Kidney (tissue), 14 donors: ENCODE data around the gene FBXL7. TPM values are rescaled to one million over a fixed set of nuclear protein-coding genes. Genes with fewer than 3 reads are reported as not detected.

ENCODE experiments used
- DNase-seq, 5 donors: peaks; one replicate each; pipeline ENCODE4 v3.0.0-alpha.2; 2013 to 2020
- FAIRE-seq: peaks from 2 replicates; lab custom pipeline; 2012; peaks lifted over from hg19 to GRCh38; lab: Jason Lieb, UNC
- H3K27ac ChIP-seq, 2 donors: one replicate each; pipeline ENCODE4 v1.7.0; 2013; ENCODE audit warnings: low read depth in 2 of 2, low read length in 2 of 2, inconsistent platforms in 1 of 2
- H3K27me3 ChIP-seq: one replicate; pipeline ENCODE4 v1.7.1; 2013; ENCODE audit warnings: low read length, inconsistent platforms; ENCODE audit not compliant: control insufficient read depth, insufficient read depth
- H3K36me3 ChIP-seq, 3 donors: one replicate each; pipeline versions ENCODE4 v1.7.0 to v1.7.1; 2013; ENCODE audit warnings: low read length in 3 of 3, control low read depth in 1 of 3, inconsistent platforms in 1 of 3; ENCODE audit not compliant: insufficient read depth in 3 of 3, control insufficient read depth in 2 of 3
- H3K4me1 ChIP-seq, 3 donors: one replicate each; pipeline versions ENCODE4 v1.7.0 to v1.7.1; 2013; ENCODE audit warnings: low read length in 3 of 3, inconsistent platforms in 1 of 3, low read depth in 1 of 3; ENCODE audit not compliant: control insufficient read depth in 2 of 3, insufficient read depth in 2 of 3
- H3K4me3 ChIP-seq, 3 donors: one replicate each; pipeline versions ENCODE4 v1.7.0 to v1.8.1; 2013; ENCODE audit warnings: low read length in 3 of 3, control low read depth in 1 of 3, inconsistent platforms in 1 of 3
- H3K9ac ChIP-seq, 3 donors: one replicate each; pipeline versions ENCODE4 v1.7.0 to v1.7.1; 2013; ENCODE audit warnings: low read length in 3 of 3, control low read depth in 1 of 3, inconsistent platforms in 1 of 3
- H3K9me3 ChIP-seq, 3 donors: one replicate each; pipeline versions ENCODE4 v1.7.0 to v1.7.1; 2013; ENCODE audit warnings: low read length in 3 of 3, control low read depth in 1 of 3, inconsistent platforms in 1 of 3; ENCODE audit not compliant: control insufficient read depth in 2 of 3, insufficient read depth in 1 of 3
- CTCF ChIP-seq: IDR thresholded peaks from 3 replicates; pipeline ENCODE4 v1.5.1; 2012; ENCODE audit warnings: mild to moderate bottlenecking, moderate library complexity, borderline replicate concordance; ENCODE audit not compliant: insufficient read depth; ENCODE audit errors: extremely low read depth
- intact Hi-C: fragments of 100-400 bp; cut with DNase I; formaldehyde crosslinking; loops from one replicate; pipeline ENCODE4 v1.11.1; 2022
- polyA plus RNA-seq: library from polyadenylated mRNA; stranded (reverse); fragments of 350-450 nt; fragmentation: Illumina TruSeq; extraction: RNeasy Lipid Tissue Mini Kit (QIAGEN cat#74804); gene quantifications from one replicate; pipeline ENCODE4 v1.2.3, GENCODE V29; 2014; ENCODE audit warnings: low read depth, low replicate concordance; ENCODE audit not compliant: insufficient read depth
- total RNA-seq: library from RNA; stranded (reverse); fragmentation: NEBNext Ultra II Directional; extraction: Animal tissue kit (Norgen Biotek cat#: 25700); gene quantifications from one replicate; pipeline ENCODE4 v1.2.1, GENCODE V29; 2021
- donor health status: control.
- donor health status: control.
- donor health status: control.
- donor health status: control.
- donor health status: control.
- donor health status: DM: yes; HTN: yes; CAD: no.
- donor health status: Normal renal cell carcinoma (clear cell type).

FBXL7 gene
- total and polyA plus RNA-seq, 2 donors from 2014 or later, result 3.9 to 6.1 TPM

GRCh38 chr5:15757619-15758018 lies 257.6 kb downstream of the FBXL7 start:
- DNase-seq, result no peak
- Histone ChIP-seq H3K9ac (no peak overlapping the region), H3K27ac (no peak overlapping the region), H3K9me3 (peaks cover 0 to 4% (median 0%) of the 10 kb centered on the region in 3 donors), H3K27me3 (no peaks in the 10 kb centered on the region), H3K4me1 (peaks cover 0 to 4% (median 0%) of the 10 kb centered on the region in 3 donors), H3K36me3 (no peaks in the 10 kb centered on the region), H3K4me3 (no peak overlapping the region)
- no peak for TF ChIP-seq CTCF
- intact Hi-C loops, result no loop called here
- FAIRE-seq, result no peak

- FAIRE-seq (no peak), DNase-seq (no peak)
- Histone ChIP-seq H3K9me3 (no peaks in the 10 kb centered on the region), H3K9ac (no peak overlapping the region), H3K27ac (no peak overlapping the region), H3K4me1 (no peaks in the 10 kb centered on the region), H3K4me3 (no peak overlapping the region), H3K36me3 (no peaks in the 10 kb centered on the region), H3K27me3 (no peaks in the 10 kb centered on the region)
- intact Hi-C loops, result no loop called here
- TF ChIP-seq CTCF, result no peak
Measured at GRCh38 chr5:15762668-15763067, 262.7 kb downstream of the FBXL7 start.

GRCh38 chr5:15763754-15764153 lies 263.8 kb downstream of the FBXL7 start:
- DNase-seq (no peak), FAIRE-seq (no peak)
- TF ChIP-seq CTCF, result no peak
- Histone ChIP-seq H3K27me3 (no peaks in the 10 kb centered on the region), H3K9me3 (no peaks in the 10 kb centered on the region), H3K4me1 (no peaks in the 10 kb centered on the region), H3K27ac (no peak overlapping the region), H3K9ac (no peak overlapping the region), H3K36me3 (no peaks in the 10 kb centered on the region), H3K4me3 (no peak overlapping the region)
- intact Hi-C loops, result no loop called here

GRCh38 chr5:15768936-15769335 lies 269.0 kb downstream of the FBXL7 start:
- DNase-seq, result no peak
- intact Hi-C loops, result no loop called here
- TF ChIP-seq CTCF, result no peak
- Histone ChIP-seq H3K27me3 (no peaks in the 10 kb centered on the region), H3K9me3 (no peaks in the 10 kb centered on the region), H3K9ac (no peak overlapping the region), H3K4me3 (no peak overlapping the region), H3K4me1 (no peaks in the 10 kb centered on the region), H3K27ac (no peak overlapping the region), H3K36me3 (no peaks in the 10 kb centered on the region)
- no peak for FAIRE-seq
